Activated naive CD8-positive, alpha-beta T cell treated with anti-CD3 and anti-CD28 coated beads for 36 hours (primary cell): Measurements from ENCODE around the gene SH2D3C. TPM values are rescaled to one million over a fixed set of nuclear protein-coding genes. Genes with fewer than 3 reads are reported as not detected.

Experiments used
- DNase-seq: peaks from one replicate; pipeline ENCODE4 v3.0.0; 2021
- H3K27ac Mint-ChIP-seq: one replicate; pipeline ENCODE4 v1.8.0; 2022; ENCODE audit warnings: mild to moderate bottlenecking, moderate library complexity, mixed read lengths
- H3K27me3 Mint-ChIP-seq: one replicate; pipeline ENCODE4 v1.8.0; 2022; ENCODE audit warnings: mild to moderate bottlenecking, mixed read lengths
- H3K36me3 Mint-ChIP-seq: one replicate; pipeline ENCODE4 v1.8.0; 2021; ENCODE audit warnings: mild to moderate bottlenecking, mixed read lengths
- H3K4me1 Mint-ChIP-seq: one replicate; pipeline ENCODE4 v1.8.0; 2021; ENCODE audit warnings: mixed read lengths
- H3K4me3 Mint-ChIP-seq: one replicate; pipeline ENCODE4 v1.8.0; 2022; ENCODE audit warnings: mild to moderate bottlenecking, moderate library complexity, mixed read lengths
- H3K9me3 Mint-ChIP-seq: one replicate; pipeline ENCODE4 v1.8.0; 2022; ENCODE audit warnings: mixed read lengths
- total RNA-seq, 2 experiments: library from RNA; stranded (reverse); gene quantifications; one replicate each; pipeline ENCODE4 v1.2.3, GENCODE V29; 2021

The SH2D3C gene
- total RNA-seq, 2 experiments from 2014 or later = 20.4 to 21.5 TPM

GRCh38 chr9:127734747-127735529, 43.5 kb downstream of the SH2D3C start, which contains the start of gene TOR2A:
Gene TOR2A (minus strand): TSS chr9:127735294. CDS start chr9:127735270, 24 bp downstream.
- no peaks in the 10 kb centered on the region for H3K9me3 Mint-ChIP-seq
- peaks cover 2% of the 10 kb centered on the region for H3K36me3 Mint-ChIP-seq
- H3K27ac Mint-ChIP-seq = peak within 1 kb of the TSS; percentile 84
- peak within 1 kb of the TSS; percentile 79 for H3K4me3 Mint-ChIP-seq
- DNase-seq = peak; percentile 98
- peaks cover 11% of the 10 kb centered on the region for H3K4me1 Mint-ChIP-seq
- no peaks in the 10 kb centered on the region for H3K27me3 Mint-ChIP-seq

DNA sequence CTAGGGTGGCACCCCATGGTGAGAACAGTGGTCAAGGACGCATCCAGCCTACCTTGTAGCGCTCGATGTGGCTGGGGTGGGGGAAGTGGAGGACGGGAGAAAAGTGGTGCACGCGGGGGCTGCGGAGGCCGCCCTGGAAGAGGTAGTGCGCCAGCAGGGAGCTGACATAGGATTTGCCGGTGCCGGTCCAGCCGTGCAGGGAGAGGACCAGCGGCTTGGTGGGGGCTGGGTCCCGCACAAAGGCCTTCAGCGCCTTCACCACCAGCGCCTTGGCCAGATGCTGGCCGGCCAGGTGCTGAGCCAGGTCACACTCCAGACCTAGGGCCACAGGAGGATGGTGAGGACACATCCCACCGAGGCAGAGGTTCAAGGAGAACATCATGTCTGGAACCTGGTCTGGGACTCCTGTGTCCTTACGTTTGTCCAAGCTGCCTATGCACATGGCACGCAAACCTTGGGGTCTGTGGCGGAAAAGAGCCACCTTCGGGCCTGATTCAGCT, 44.2 kb downstream of the SH2D3C start:
- no peak for DNase-seq
- H3K4me3 Mint-ChIP-seq = peak overlapping the region; percentile 75
- H3K9me3 Mint-ChIP-seq = no peaks in the 10 kb centered on the region
- peaks cover 11% of the 10 kb centered on the region for H3K4me1 Mint-ChIP-seq
- peaks cover 1% of the 10 kb centered on the region for H3K36me3 Mint-ChIP-seq
- no peaks in the 10 kb centered on the region for H3K27me3 Mint-ChIP-seq
- H3K27ac Mint-ChIP-seq = peak overlapping the region; percentile 81

DNA sequence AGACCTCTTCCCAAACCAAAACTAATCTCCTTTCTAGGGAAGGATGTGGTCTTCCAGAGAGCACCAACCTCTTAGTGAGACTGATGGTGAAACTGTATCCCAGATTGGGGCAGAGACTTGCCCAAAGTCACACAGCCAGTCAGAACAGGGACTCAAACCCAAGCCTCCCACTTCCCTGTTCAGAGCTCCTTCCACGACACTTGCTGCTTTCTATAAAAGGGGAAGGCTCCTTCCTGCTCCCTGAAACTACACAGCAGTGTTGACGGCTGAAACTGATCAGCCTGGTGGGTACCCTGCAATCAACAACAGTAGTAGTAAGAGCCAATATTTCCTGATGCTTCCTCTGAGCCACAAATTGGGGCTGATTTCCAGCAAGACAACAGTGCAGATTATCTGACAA, 44.9 kb downstream of the SH2D3C start:
- no peaks in the 10 kb centered on the region for H3K9me3 Mint-ChIP-seq
- no peaks in the 10 kb centered on the region for H3K36me3 Mint-ChIP-seq
- DNase-seq = no peak
- no peaks in the 10 kb centered on the region for H3K27me3 Mint-ChIP-seq
- H3K27ac Mint-ChIP-seq = peak overlapping the region; percentile 81
- H3K4me1 Mint-ChIP-seq = peaks cover 11% of the 10 kb centered on the region
- H3K4me3 Mint-ChIP-seq = peak overlapping the region; percentile 39

- no peaks in the 10 kb centered on the region for H3K36me3 Mint-ChIP-seq
- H3K27ac Mint-ChIP-seq = no peak overlapping the region
- no peak overlapping the region for H3K4me3 Mint-ChIP-seq
- H3K9me3 Mint-ChIP-seq = no peaks in the 10 kb centered on the region
- no peaks in the 10 kb centered on the region for H3K27me3 Mint-ChIP-seq
- H3K4me1 Mint-ChIP-seq = peaks cover 11% of the 10 kb centered on the region
- no peak for DNase-seq
These were observed 46.0 kb downstream of the SH2D3C start for GRCh38 chr9:127732444-127732843.

DNA sequence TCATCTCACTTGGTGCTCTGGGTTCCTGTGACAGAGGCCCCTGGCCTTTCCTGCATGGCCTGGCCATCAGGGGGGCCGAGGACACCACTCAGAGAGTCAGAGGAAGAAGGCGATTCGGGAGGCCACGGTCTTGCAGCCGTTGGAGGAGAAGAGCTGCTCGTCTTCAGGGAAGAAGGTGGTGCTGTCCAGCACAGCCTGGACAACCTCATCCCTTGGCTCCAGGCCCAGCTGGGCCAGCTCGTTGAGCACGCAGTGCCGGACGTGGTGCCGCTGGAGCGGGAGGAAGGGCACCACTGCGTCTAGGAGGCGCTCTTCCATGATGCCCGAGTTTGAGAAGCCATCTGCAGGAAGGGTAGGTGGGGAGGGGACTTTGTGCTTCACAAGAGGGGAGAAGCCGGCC, 46.5 kb downstream of the SH2D3C start:
- Mint-ChIP-seq H3K4me1 (peaks cover 11% of the 10 kb centered on the region), H3K27ac (no peak overlapping the region), H3K27me3 (no peaks in the 10 kb centered on the region), H3K9me3 (no peaks in the 10 kb centered on the region), H3K4me3 (no peak overlapping the region), H3K36me3 (no peaks in the 10 kb centered on the region)
- DNase-seq = no peak

GRCh38 chr9:127730799-127731410, 47.6 kb downstream of the SH2D3C start:
- no peak overlapping the region for H3K27ac Mint-ChIP-seq
- DNase-seq = no peak

GRCh38 chr9:127730262-127730661, 48.2 kb downstream of the SH2D3C start:
- DNase-seq = no peak
- no peaks in the 10 kb centered on the region for H3K27me3 Mint-ChIP-seq
- peaks cover 8% of the 10 kb centered on the region for H3K4me1 Mint-ChIP-seq
- H3K4me3 Mint-ChIP-seq = no peak overlapping the region
- H3K36me3 Mint-ChIP-seq = no peaks in the 10 kb centered on the region
- no peaks in the 10 kb centered on the region for H3K9me3 Mint-ChIP-seq
- H3K27ac Mint-ChIP-seq = no peak overlapping the region

More at GRCh38 chr9:127730799-127731410, 47.6 kb downstream of the SH2D3C start:
- Mint-ChIP-seq H3K4me3 (no peak overlapping the region), H3K36me3 (no peaks in the 10 kb centered on the region), H3K27me3 (no peaks in the 10 kb centered on the region), H3K4me1 (peaks cover 11% of the 10 kb centered on the region), H3K9me3 (no peaks in the 10 kb centered on the region)

DNA sequence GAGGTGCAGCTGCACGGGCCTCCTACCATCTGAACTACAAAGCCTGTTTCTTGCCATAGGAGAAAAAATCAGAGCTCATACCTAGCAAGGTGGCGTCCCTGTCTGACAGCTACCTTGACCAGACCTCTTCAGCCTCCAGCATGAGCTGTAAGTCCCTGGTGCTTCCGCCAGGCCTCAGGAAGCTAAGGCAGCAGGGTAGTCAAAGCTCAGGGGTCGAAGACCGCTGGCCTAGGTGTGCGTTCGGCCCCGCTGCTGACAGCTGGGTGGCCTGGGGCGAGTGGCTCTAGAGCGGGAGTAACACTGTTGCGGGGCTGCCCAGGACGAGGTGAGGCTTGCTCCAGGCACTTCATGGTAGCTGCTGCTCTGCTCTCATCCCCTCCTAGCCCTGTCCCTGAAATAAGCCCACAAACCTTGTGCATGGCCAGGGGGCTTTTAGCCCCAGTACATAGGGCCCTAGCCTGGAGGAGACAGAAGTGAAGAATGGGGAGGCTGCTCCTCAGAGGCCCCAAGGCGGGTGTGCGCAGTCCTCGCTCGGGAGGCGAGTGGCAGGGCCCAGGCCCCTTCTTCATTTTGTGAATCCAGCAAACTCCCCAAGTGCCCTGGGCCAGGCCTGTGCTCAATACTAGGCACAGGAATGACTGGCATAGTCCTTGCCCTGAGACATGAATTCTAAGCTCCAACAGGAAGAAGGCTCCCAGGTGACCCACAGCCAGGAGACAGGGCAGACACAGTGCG, 48.8 kb downstream of the SH2D3C start:
- Mint-ChIP-seq H3K27me3 (no peaks in the 10 kb centered on the region), H3K4me1 (peaks cover 8% of the 10 kb centered on the region), H3K27ac (peak overlapping the region; percentile 42)

DNA sequence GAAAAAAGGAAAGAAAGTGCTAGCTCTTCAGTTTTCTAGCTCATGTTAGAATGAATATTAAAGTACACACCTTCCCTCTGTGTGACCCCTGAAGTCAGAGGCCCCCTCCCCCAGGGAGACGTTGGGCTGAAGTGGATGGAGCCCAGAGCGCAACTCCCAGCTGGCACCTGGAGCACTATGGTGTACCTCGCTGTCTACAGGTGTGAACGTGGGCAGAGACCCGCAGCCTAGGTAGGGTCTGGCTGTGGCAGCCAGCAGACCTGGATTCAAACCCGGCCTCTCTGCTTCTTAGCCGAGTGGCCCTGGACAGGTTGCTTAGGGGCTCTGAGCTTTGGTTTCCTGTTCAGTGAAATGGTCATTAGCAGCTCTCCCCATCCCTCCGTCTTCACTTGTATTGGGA, 49.7 kb downstream of the SH2D3C start:
- Mint-ChIP-seq H3K27me3 (no peaks in the 10 kb centered on the region), H3K4me3 (no peak overlapping the region), H3K4me1 (peaks cover 4% of the 10 kb centered on the region), H3K9me3 (no peaks in the 10 kb centered on the region), H3K36me3 (no peaks in the 10 kb centered on the region), H3K27ac (no peak overlapping the region)
- DNase-seq = no peak

More for the DNA sequence above, 48.8 kb downstream of the SH2D3C start:
- DNase-seq = no peak
- no peak overlapping the region for H3K4me3 Mint-ChIP-seq
- H3K9me3 Mint-ChIP-seq = no peaks in the 10 kb centered on the region
- H3K36me3 Mint-ChIP-seq = no peaks in the 10 kb centered on the region

- H3K27ac Mint-ChIP-seq = no peak overlapping the region
- H3K4me1 Mint-ChIP-seq = no peaks in the 10 kb centered on the region
- no peaks in the 10 kb centered on the region for H3K27me3 Mint-ChIP-seq
- H3K4me3 Mint-ChIP-seq = no peak overlapping the region
- H3K9me3 Mint-ChIP-seq = no peaks in the 10 kb centered on the region
- no peak for DNase-seq
- no peaks in the 10 kb centered on the region for H3K36me3 Mint-ChIP-seq
These were observed 51.6 kb downstream of the SH2D3C start for GRCh38 chr9:127726871-127727270.

- DNase-seq = no peak
- H3K4me1 Mint-ChIP-seq = peaks cover 15% of the 10 kb centered on the region
- H3K9me3 Mint-ChIP-seq = no peaks in the 10 kb centered on the region
- no peaks in the 10 kb centered on the region for H3K27me3 Mint-ChIP-seq
- no peaks in the 10 kb centered on the region for H3K36me3 Mint-ChIP-seq
- H3K27ac Mint-ChIP-seq = no peak overlapping the region
- no peak overlapping the region for H3K4me3 Mint-ChIP-seq
These were observed 54.5 kb downstream of the SH2D3C start for GRCh38 chr9:127724012-127724411.

- H3K36me3 Mint-ChIP-seq = no peaks in the 10 kb centered on the region
- no peak for DNase-seq
- no peaks in the 10 kb centered on the region for H3K27me3 Mint-ChIP-seq
- peaks cover 15% of the 10 kb centered on the region for H3K4me1 Mint-ChIP-seq
- H3K27ac Mint-ChIP-seq = no peak overlapping the region
- no peak overlapping the region for H3K4me3 Mint-ChIP-seq
- H3K9me3 Mint-ChIP-seq = no peaks in the 10 kb centered on the region
These were observed 55.0 kb downstream of the SH2D3C start for GRCh38 chr9:127723444-127723843.

- H3K4me1 Mint-ChIP-seq = peaks cover 15% of the 10 kb centered on the region
- H3K4me3 Mint-ChIP-seq = no peak overlapping the region
- no peaks in the 10 kb centered on the region for H3K27me3 Mint-ChIP-seq
- H3K27ac Mint-ChIP-seq = no peak overlapping the region
- no peaks in the 10 kb centered on the region for H3K9me3 Mint-ChIP-seq
- DNase-seq = no peak
- H3K36me3 Mint-ChIP-seq = no peaks in the 10 kb centered on the region
These were observed 55.5 kb downstream of the SH2D3C start for GRCh38 chr9:127723013-127723412.

DNA sequence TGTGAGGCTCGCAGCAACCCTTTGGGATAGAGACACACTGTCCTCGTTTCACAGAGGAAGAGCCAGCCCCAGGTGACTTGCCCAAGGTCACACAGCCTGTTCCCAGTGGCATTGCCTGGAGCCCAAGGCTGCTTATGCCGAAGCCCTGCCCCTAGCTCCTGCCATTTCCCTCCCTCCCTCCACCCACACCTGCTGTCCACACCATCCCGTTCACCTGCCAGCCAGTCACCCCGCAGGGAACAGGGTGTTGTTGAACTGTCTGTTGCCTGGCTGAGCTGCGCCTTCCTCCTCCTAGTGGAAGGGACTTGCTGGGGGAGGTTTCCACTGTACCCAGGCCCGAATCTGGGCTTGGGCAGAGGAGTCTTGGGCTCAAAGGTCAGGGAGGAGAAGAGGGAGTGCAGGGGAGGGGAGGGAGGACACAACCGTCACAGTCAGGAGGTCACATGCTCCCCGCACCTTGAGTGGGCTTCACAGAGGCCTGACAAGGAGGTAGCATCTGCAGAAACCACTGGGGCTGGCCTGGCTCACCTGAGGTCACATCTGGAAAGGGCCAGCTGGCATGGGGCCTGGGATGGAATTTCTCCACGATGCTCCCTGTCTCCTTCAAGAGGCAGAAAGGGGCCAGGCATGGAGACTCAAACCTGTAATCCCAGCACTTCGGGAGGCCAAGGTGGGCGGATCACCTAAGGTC, 56.3 kb downstream of the SH2D3C start:
- no peaks in the 10 kb centered on the region for H3K36me3 Mint-ChIP-seq
- H3K27me3 Mint-ChIP-seq = no peaks in the 10 kb centered on the region
- H3K4me1 Mint-ChIP-seq = peaks cover 15% of the 10 kb centered on the region
- no peaks in the 10 kb centered on the region for H3K9me3 Mint-ChIP-seq
- H3K4me3 Mint-ChIP-seq = no peak overlapping the region
- no peak for DNase-seq
- H3K27ac Mint-ChIP-seq = no peak overlapping the region
